Epithelial cell of umbilical artery (primary cell): ENCODE data around the gene ABCG1. TPM values are rescaled to one million over a fixed set of nuclear protein-coding genes. Genes with fewer than 3 reads are reported as not detected.

Source experiments
- total RNA-seq: library from RNA; depleted of rRNA; stranded (reverse); fragments of >200 nt; gene quantifications from 2 replicates; pipeline ENCODE4 v1.2.3, GENCODE V29; 2014

ABCG1 gene
- 20.2 and 35.1 TPM in 2 replicates for total RNA-seq

DNA sequence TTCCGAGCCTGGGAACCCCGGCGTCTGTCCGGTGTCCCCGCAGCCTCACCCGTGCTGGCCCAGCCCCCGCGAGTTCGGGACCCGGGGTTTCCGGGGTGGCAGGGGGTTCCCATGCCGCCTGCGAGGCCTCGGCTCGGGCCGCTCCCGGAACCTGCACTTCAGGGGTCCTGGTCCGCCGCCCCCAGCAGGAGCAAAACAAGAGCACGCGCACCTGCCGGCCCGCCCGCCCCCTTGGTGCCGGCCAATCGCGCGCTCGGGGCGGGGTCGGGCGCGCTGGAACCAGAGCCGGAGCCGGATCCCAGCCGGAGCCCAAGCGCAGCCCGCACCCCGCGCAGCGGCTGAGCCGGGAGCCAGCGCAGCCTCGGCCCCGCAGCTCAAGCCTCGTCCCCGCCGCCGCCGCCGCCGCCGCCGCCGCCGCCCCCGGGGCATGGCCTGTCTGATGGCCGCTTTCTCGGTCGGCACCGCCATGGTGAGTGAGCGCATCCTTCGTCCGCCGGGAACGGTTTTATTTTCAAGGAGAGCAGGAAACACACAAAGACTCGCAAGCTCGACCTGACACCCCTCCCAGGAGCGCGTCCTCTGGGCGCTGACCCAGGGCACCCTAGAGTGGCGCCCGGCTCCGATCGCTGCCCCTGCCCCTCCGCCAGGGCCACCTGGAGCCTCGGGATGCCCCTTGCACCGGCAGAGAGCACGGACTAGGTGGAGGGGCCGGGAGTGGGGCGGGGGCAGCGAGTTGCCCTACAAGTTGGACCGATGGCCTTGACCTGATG, at the start of gene ABCG1:
ABCG1 (plus strand) TSS at position 305 of the 770 bp plus-strand sequence; CDS start at position 428, 123 bp downstream.

DNA sequence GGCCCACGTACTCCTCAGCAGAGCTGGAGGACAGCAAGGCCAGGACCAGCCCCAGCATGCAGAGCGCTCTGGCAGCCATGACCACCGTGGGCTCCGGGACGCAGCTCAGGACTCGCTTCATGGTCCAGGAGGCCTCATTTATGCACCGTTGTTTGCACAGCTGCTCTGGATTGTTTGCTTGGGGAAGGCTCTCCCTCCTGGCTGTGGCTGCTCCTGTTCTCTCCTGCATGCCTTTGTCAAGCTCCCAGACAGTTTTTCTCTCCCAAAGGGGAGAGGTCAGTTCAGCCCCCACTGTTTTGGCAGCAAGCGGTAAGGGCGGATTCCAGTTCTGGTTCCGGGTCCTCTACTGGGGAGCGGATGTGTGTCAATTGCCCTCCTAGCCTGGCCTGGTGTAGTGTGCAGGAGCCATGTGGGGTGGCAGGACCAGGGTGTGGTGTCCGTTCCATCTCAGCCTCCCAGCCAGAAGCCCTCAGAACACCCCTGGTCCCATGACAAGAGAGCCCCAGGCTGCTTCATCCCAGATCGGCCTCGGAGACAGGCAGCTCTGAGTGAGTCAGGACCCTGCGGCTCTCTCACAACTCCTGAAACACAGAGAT, 96.5 kb downstream of the ABCG1 start, which contains the start of gene TFF3:
TFF3 (minus strand) TSS at position 114 of the 596 bp plus-strand sequence; CDS start at position 79, 35 bp downstream.

Other genes with a start within 250 kb of the ABCG1 start
- 3.6 and 6.5 TPM in 2 replicates for gene ZBTB21, start 208.8 kb upstream of the ABCG1 start, total RNA-seq
- gene UMODL1, start 147.8 kb upstream of the ABCG1 start, total RNA-seq: not detected in 2 replicates
- not detected in 2 replicates for gene TFF3, start 96.3 kb downstream of the ABCG1 start, total RNA-seq
- gene TFF2, start 131.9 kb downstream of the ABCG1 start, total RNA-seq: not detected in 2 replicates
- not detected in 2 replicates for gene TFF1, start 147.4 kb downstream of the ABCG1 start, total RNA-seq
- gene TMPRSS3, start 176.9 kb downstream of the ABCG1 start, total RNA-seq: not detected in 2 replicates
- gene UBASH3A, start 184.8 kb downstream of the ABCG1 start, total RNA-seq: not detected in 2 replicates